Fibroblast of skin of right biceps (primary cell): ENCODE data around the gene NPTN.

Source experiments
- DNase-seq: peaks from one replicate; pipeline ENCODE4 v3.0.0-alpha.2; 2013

Gene NPTN

DNA sequence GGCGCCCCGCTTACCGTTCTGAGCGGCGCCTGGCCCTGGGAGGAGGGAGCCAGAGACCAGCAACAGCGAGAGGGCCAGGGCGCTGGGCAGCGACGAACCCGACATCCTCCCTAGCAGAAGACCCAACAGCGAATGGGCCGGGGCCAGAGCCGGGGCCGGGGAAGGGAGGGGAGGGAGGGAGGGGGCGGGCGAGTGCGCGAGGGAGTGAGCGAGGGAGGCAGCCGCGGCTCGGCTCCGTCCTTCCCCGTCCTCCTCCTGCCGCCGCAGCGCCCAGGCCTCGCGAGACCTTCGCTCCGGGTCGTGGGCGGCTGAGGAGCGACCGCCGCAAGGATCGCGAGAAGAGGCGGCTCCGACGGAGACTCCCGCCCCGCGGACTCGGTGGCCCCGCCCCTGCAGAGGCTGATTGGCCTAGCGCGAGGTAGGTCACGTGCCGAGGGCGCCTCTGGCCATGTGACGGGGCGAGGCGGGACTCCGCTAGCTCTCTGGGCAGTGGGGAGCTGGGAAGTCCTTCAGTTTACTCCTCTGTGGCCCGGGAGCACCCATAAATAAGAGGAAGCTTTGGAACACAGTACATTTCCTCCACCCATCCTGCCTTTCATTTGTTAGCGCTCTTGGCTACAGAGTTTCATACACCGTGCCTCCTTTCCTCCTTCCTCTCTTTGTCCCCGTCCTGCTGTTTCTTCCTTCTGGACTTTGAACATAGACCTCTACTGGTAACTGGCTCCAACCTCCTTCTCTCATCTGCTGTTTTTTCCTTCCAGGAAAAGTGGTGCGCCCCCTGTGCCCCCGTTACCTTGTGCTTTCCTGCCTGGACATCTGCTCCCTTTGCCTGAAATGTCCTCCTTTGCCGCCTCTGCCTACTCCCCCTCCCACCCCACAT, at the start of gene NPTN:
TSS of gene NPTN (minus strand) at position 279 of the 880 bp plus-strand sequence. CDS start at position 105, 174 bp downstream.
- peak; percentile 98 for DNase-seq

- no peak for DNase-seq
These were observed 49.5 kb upstream of the NPTN start for GRCh38 chr15:73682600-73683090.

GRCh38 chr15:73681856-73682599, 48.8 kb upstream of the NPTN start:
- no peak for DNase-seq

- DNase-seq: no peak
These were observed 47.9 kb upstream of the NPTN start for GRCh38 chr15:73681063-73681462.

GRCh38 chr15:73680549-73680948, 47.4 kb upstream of the NPTN start:
- peak; percentile 42 for DNase-seq

DNA sequence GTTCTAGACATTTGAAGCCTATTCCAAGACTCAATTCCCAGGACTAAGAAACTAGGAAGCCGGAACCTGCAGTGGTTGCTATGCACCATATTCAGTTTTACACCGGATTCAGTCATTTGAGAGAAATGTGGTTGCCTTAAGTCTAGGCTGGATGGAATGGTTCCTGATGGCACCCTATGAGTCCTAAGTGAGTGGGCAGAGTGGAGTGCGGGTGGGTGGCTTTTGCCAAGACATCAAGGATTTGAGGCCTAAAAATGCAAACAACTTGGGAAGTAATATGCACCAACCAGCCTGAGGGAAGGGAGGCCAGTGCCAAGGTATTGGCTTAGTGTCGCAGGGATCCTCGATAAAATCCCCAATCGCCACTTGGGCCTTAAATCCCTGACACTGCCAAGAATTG, 46.8 kb upstream of the NPTN start:
- no peak for DNase-seq

GRCh38 chr15:73679180-73679579, 46.0 kb upstream of the NPTN start:
- DNase-seq: no peak

GRCh38 chr15:73678498-73678897, 45.3 kb upstream of the NPTN start:
- no peak for DNase-seq

DNA sequence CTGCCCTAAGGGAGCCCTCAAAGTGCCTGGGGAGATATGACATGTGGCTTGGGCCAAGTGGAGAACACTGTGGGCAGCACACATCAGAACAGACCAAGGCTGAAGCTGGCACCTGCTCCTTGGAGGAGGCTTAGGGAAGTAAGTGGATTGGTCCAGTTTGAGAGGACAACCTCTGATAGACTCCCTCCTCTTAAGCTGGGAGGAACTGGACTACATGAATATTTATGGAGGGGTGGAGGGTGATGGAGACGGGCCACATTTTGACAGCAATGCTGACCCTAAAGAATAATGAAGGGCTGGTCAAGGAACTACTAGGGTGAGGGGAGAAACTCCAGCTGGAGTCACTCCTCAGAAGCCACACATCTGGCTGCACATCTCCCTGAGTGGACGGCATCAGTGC, 44.5 kb upstream of the NPTN start:
- no peak for DNase-seq

DNA sequence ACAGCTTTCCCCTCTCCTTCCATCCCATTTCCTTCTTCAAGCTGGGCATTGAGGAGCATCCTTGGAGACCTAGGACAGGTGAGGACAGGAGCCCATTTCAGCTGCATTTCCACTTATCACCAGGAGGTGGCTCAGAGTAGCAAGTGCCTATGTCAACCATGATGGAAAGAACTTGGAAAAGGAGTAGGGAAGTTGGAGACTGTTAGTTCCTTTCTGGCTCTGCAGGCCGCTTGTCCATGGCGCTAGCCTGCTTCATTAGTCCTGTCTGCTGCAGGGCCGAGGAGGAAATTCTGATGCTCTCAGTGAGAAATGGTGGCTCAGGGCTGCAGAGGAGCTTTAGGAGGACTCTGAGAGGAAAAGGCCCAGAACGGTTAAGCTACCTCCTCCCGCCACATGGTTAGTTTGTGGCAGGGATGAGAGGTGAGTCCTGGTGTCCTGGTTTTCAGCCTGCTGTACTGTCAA, 44.0 kb upstream of the NPTN start:
- DNase-seq: peak; percentile 60

DNA sequence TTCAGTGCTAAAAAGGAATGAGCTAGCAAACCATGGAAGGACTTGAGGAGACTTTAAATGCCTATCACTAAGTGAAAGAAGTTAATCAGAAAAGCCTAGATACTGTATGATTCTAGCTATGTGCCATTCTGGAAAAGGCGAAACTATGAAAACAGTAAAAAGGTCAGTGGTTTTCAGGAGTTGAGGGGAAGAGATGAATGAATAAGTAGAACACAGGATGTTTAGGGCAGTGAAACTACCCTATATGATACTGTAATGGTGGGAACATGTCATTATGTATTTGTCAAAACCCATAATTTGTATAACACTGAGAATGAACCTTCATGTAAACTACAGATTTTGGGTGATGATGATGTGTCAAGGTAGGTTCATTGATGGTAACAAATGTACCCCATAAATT, 41.4 kb upstream of the NPTN start:
- no peak for DNase-seq

DNA sequence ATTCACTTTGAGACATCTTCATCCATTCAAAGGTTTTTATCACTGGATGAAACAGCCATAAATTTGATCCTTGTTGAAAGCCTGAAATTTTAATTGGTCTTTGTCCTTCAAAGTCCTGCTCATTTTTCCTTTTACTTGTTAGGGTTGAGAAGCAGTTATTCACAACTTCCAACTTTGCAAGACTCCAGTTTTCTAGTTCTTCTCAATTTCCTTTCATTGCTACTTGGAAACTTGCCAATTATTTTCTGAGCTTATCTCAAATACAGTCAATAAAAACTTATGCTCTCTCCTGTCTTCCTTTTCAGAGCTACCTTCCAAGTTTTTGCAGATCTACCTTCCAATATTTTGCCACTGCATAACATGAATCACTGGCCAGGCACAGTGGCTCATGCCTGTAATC, 27.3 kb upstream of the NPTN start:
- DNase-seq: no peak

DNA sequence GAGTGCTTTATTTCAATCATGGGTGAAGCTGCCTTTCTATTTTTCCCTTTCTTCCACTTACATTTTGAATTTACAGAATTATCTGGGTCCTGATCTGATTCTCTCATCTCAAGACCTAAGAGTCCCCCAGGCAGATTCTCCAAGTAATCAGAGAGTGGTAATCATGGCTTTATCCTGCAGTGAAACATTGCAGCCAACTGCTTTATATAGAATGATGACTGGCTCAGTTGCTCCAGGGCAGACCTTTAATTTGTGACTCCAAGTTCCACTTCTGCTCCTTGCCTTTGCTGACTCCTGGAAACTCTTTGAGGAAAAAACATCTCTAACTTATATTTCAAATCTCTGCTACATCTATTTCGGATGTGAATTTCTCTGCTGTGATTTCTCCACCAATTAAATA, 25.5 kb upstream of the NPTN start:
- no peak for DNase-seq

DNA sequence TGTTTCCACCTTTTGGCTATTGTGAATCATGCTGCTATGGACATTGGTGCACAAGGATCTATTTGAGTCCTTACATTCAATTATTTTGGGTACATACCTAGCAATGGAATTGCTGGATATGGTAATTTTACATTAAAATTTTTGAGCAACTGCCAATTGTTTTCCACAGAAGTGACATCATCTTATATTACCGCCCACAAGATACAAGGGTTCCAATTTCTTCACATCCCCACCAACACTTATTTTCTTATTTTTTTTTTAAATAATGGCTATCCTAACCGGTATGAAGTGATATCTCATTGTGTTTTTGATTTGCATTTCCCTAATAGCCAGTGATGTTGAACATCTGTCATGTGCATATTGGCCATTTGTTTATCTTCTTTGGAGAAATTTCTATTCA, 22.5 kb upstream of the NPTN start:
- DNase-seq: no peak

- DNase-seq: no peak
These were observed 21.5 kb upstream of the NPTN start for GRCh38 chr15:73654659-73655058.

DNA sequence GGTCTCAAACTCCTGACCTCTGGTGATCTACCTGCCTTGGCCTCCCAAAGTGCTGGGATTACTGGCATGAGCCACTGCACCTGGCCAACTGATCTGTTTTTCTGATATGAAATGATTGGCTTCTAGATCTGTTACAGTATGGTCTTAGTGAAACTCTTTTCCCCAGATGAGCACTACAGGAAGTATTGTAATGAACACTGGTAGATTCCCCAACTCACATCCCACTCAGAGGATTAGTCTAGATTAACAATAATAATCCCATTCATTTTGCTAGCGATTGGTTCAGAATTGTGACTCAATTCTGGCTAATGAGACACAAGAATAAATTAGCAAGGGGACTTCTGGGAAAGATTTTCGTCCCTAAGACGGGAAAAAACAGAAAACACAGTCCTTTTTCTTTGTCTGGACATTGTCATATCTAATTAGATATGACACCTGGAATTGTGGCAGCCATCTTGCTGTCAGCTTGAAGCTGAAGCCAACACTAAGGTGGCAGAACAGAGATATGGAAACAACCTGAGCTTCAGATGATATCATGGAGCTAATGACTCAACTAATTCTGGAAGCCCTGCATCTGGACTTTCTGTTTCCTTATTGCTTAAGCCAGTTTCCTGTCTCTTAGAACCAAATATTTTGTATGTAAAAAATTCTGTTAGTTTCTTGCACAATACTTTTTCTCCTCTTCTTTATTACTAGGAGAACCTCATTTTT, 17.4 kb upstream of the NPTN start:
- DNase-seq: no peak

GRCh38 chr15:73648014-73648295, 14.8 kb upstream of the NPTN start:
- no peak for DNase-seq

DNA sequence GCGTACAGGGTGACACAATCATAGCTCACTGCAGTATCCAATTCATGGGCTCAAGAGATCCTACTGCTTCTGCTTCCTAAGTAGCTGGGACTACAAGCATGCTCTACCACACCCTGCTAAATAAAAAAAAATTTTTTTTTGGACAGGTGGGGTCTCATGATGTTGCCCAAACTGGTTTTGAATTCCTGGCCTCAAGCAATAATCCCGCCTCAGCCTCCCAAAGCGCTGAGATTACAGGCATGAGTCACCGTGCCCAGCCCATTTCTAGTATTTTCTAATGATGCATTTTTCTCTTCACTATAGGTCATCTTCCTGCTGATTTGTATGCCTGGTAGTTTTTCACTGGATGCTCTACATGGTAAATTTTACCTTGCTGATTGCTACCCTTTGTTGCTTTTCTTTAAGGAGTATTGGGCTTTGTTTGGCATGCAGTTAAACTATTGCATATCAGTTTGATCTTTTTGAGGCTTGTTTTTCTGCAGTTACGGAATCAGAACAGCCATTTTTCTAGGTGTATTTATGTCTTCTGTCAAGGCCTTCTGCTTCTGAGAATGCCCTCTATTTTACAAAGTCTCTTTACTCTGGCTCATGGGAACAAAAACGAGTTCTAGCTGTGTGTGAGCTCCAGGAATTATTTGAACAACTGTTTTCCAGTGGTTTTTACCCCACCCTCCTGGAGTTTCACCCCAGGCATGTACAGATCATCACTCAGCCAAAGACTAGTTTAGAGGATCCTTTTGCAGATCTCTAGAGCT, 14.2 kb upstream of the NPTN start:
- no peak for DNase-seq

- peak; percentile 53 for DNase-seq
These were observed 6.3 kb upstream of the NPTN start for GRCh38 chr15:73639464-73639863.

GRCh38 chr15:73637527-73637926, 4.3 kb upstream of the NPTN start:
- DNase-seq: peak; percentile 64

DNA sequence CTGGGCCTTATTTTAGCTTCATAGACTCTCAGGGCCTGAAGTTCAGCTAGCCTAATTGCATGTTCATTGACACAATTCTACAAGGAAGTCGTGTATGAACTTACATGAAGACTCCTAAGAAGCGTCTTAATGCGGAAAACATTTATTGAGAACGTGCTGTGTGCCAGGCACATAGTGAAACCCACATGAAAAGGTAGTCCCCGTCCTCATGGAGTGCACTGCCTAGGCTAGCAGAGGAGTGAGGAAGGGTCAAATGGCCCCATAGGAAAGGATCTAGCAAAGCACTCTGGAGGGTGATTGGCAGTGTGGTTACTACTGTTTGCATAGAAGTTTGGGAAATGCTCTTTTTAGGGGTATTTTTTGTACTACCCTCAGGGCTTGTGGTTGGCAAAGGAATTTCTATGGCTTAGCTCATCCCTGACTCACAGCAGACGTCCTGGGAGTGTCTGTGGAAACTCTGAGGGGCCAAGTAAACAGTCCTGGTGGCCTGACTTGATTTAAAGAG, 854 bp upstream of the NPTN start:
- peak; percentile 95 for DNase-seq

GRCh38 chr15:73632670-73633058, 525 bp downstream of the NPTN start:
- no peak for DNase-seq
